ENCODE measurements around the gene MTMR11. TPM values are rescaled to one million over a fixed set of nuclear protein-coding genes. Genes with fewer than 3 reads are reported as not detected.

MTMR11 gene
- total and polyA plus RNA-seq, 11 donors = 1.6 to 4.5 (median 2.1) TPM

DNA sequence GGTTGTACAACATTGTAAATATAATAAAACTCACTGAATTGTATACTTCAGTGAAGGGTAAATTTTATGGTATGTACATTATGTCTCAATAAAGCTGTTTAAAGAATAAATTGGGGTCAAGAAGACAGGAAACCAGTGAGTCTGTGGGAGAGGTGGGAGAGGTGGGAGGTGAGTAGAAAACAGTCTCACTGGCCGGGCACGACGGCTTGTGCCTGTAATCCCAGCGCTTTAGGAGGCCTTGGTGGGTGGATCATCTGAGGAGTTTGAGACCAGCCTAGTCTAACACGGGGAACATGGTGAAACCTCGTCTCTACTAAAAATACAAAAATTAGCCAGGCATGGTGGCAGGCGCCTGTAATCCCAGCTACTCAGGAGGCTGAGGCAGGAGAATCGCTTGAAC lies 4.2 kb downstream of the MTMR11 start:
- Histone ChIP-seq H3K27me3 (no peaks in the 10 kb centered on the region), H3K4me3 (no peak overlapping the region), H3K4me1 (peaks cover 0 to 36% (median 18%) of the 10 kb centered on the region in 12 donors), H3K36me3 (peaks cover 0 to 40% (median 7%) of the 10 kb centered on the region in 9 donors), H3K27ac (no peak overlapping the region), H3K9me3 (no peaks in the 10 kb centered on the region)
- no peak for TF ChIP-seq CTCF (IDR thresholded peaks at IDR 0.05)
- no peak for TF ChIP-seq POLR2A (IDR thresholded peaks at IDR 0.05)
- no peak for ATAC-seq
- 89 to 96% (median 95%) methylated on average over 8 of the region's 8 CpGs for WGBS, 4 donors
- no peak for DNase-seq
- intact Hi-C loops (cut with DNase I) = no loop called here

- 85 to 88% (median 87%) methylated on average over 13 of the region's 13 CpGs for WGBS, 4 donors
- no peak for DNase-seq
- Histone ChIP-seq H3K9me3 (no peaks in the 10 kb centered on the region), H3K27me3 (no peaks in the 10 kb centered on the region), H3K27ac (no peak overlapping the region), H3K4me1 (peaks cover 1 to 35% (median 19%) of the 10 kb centered on the region in 12 donors), H3K36me3 (peaks cover 0 to 44% (median 12%) of the 10 kb centered on the region in 9 donors), H3K4me3 (no peak overlapping the region)
- TF ChIP-seq CTCF (IDR thresholded peaks at IDR 0.05) (no peak), POLR2A (IDR thresholded peaks at IDR 0.05) (no peak)
- intact Hi-C loops (cut with DNase I) = no loop called here
- ATAC-seq = no peak
Measured at GRCh38 chr1:149931212-149931790, 5.4 kb downstream of the MTMR11 start.

DNA sequence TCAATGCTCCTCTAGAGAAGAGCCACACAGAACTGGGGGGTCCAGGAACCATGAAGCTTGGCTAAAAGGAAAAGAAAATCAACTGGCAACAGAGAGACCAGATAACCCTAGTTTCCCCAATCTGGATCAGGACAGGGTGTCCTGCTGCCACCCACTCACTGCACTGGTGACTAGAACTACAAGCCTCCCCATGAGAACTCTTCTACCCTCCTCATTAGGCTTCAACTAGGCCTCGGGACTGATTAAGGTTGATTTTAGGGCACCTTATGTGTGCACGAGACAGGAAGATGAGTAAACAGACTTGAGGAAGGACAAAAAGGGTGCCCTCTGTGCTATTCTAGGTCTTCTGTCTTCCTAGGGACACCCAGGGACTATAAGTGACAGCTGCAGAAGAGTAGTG lies 6.8 kb downstream of the MTMR11 start:
- H3K27ac ChIP-seq = peak overlapping the region in 2 of 12 donors; percentile 15 to 96
- no peak for DNase-seq
- no peaks in the 10 kb centered on the region for H3K9me3 ChIP-seq
- peaks cover 0 to 59% (median 26%) of the 10 kb centered on the region in 9 donors for H3K36me3 ChIP-seq
- WGBS, 4 donors = 89 to 100% (median 93%) methylated on average over 2 of the region's 2 CpGs
- peaks cover 5 to 43% (median 28%) of the 10 kb centered on the region in 12 donors for H3K4me1 ChIP-seq
- intact Hi-C loops (cut with DNase I) = loop anchor here in 2 of 10 donors (2.0 kb wide), 1 partner anchor 41 kb away; no protein-coding TSS in a partner anchor
- no peak overlapping the region for H3K4me3 ChIP-seq
- no peaks in the 10 kb centered on the region for H3K27me3 ChIP-seq
- TF ChIP-seq POLR2A (IDR thresholded peaks at IDR 0.05) = no peak
- TF ChIP-seq CTCF (IDR thresholded peaks at IDR 0.05) = no peak
- no peak for ATAC-seq

DNA sequence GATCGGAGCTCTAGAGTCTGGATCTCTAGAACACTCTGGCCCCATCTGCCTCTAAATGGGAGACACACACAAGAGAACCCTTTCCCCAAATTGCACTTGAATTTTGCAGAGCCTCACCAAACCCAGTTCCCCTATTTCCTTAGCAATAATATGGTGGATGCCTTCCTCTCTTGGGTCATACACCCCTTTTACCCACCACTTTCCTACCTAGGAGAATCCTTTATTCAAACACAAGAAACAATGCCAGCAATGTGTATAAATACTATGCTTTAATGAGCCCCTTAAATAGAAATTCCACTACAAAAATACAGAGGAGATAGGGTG lies 8.3 kb downstream of the MTMR11 start:
- Histone ChIP-seq H3K27me3 (no peaks in the 10 kb centered on the region), H3K4me3 (peak overlapping the region; percentile 69 to 98 (median 92)), H3K9me3 (no peaks in the 10 kb centered on the region), H3K4me1 (peaks cover 5 to 43% (median 29%) of the 10 kb centered on the region in 12 donors), H3K36me3 (peaks cover 0 to 70% (median 41%) of the 10 kb centered on the region in 9 donors), H3K27ac (peak overlapping the region; percentile 91 to 99 (median 96))
- TF ChIP-seq CTCF (IDR thresholded peaks at IDR 0.05) (no peak), POLR2A (IDR thresholded peaks at IDR 0.05) (no peak)
- DNase-seq (no peak), ATAC-seq (no peak)
- intact Hi-C loops (cut with DNase I) = loop anchor here in 2 of 10 donors (2.0 kb wide), 1 partner anchor 40 kb away; no protein-coding TSS in a partner anchor
- WGBS, 4 donors = 0 to 10% (median 5%) methylated on average over 1 of the region's 1 CpG

All from heart left ventricle (tissue), 16 donors.